ENCODE data around the gene CHST13. TPM values are rescaled to one million over a fixed set of nuclear protein-coding genes. Genes with fewer than 3 reads are reported as not detected.

The CHST13 gene
- total RNA-seq, 1 experiment from 2014 or later: 0.91 TPM

DNA sequence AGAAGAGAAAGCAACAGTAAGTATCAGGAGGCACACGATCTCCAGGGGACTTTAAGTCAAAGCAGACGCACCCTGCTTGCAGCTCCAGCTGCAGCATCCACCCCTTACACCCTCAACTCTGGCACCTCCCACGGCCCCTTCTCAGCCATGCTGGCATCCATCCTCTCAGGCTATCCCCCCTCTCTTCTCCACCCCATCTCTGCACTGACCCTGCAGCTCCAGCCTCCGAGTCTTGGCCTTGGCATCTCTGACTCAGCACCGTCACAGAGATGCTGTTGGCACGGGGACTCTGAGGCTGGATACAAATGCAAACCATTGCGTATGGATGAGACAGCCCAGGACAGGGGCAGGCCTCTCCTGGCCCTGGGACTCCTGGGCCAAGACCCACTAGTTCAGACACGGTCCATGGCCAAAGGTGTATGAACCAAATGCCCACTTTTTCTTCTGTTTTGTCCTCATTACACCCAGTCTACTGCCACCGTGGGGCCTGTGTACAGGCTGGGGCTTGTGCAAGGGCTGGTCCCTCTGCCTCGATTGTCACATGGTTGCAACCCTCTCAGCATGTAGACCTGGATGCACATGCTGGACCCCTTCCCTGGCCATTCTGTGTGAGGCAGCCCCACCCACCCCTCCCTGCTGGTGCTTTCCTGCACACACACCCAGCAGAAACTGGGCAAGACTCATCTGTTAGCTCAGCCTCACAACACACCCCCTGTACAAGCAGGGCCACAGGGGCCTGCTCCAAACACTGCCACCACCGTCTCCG is 29.6 kb upstream of the CHST13 start:
- H3K27me3 ChIP-seq (ENCODE audit: insufficient read depth, low read length): no peaks in the 10 kb centered on the region
- ATAC-seq (no peak), DNase-seq (ENCODE audit: low read depth, low spot score) (no peak)
- no peak overlapping the region for H3K4me2 ChIP-seq (ENCODE audit: low read length)
- no peaks in the 10 kb centered on the region for H3K9me3 ChIP-seq (ENCODE audit: control insufficient read depth in 1 of 2, insufficient read depth in 1 of 2, low read depth in 1 of 2, low read length in 2 of 2)
- H4K20me1 ChIP-seq (ENCODE audit: insufficient read depth): no peaks in the 10 kb centered on the region
- H3K27ac ChIP-seq (ENCODE audit: low read depth, low read length): no peak overlapping the region
- CTCF ChIA-PET: no interaction called here
- no peak overlapping the region for H3K9ac ChIP-seq (ENCODE audit: low read length)
- BruUV-seq (replicated peaks): no TSS peak
- H2AFZ ChIP-seq (ENCODE audit: low read depth, low read length, poor library complexity, severe bottlenecking): no peak overlapping the region
- POLR2A ChIA-PET: no interaction called here
- H3K36me3 ChIP-seq (ENCODE audit: control insufficient read depth in 1 of 2, insufficient read depth in 2 of 2, low read length in 2 of 2): no peaks in the 10 kb centered on the region
- H3K79me2 ChIP-seq (ENCODE audit: insufficient read depth, low read length): no peaks in the 10 kb centered on the region
- no peak overlapping the region for H3K4me3 ChIP-seq (replicated peaks in 1 of 2; ENCODE audit: low read depth in 1 of 2, low read length in 2 of 2)
- intact Hi-C loops (cut with micrococcal nuclease): no loop called here
- H3K9me2 ChIP-seq (ENCODE audit: insufficient read depth): no peaks in the 10 kb centered on the region
- no peaks in the 10 kb centered on the region for H3K4me1 ChIP-seq (ENCODE audit: control insufficient read depth in 1 of 2, insufficient read depth in 2 of 2, low read length in 2 of 2)
- TF ChIP-seq, protein P1, sequence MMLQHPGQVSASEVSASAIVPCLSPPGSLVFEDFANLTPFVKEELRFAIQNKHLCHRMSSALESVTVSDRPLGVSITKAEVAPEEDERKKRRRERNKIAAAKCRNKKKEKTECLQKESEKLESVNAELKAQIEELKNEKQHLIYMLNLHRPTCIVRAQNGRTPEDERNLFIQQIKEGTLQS (IDR thresholded peaks at IDR 0.05): no peak
- TF ChIP-seq POLR2A (IDR thresholded peaks at IDR 0.05; ENCODE audit: borderline replicate concordance, extremely low read depth, insufficient read depth, insufficient read length): no peak
- TF ChIP-seq, protein P2, sequence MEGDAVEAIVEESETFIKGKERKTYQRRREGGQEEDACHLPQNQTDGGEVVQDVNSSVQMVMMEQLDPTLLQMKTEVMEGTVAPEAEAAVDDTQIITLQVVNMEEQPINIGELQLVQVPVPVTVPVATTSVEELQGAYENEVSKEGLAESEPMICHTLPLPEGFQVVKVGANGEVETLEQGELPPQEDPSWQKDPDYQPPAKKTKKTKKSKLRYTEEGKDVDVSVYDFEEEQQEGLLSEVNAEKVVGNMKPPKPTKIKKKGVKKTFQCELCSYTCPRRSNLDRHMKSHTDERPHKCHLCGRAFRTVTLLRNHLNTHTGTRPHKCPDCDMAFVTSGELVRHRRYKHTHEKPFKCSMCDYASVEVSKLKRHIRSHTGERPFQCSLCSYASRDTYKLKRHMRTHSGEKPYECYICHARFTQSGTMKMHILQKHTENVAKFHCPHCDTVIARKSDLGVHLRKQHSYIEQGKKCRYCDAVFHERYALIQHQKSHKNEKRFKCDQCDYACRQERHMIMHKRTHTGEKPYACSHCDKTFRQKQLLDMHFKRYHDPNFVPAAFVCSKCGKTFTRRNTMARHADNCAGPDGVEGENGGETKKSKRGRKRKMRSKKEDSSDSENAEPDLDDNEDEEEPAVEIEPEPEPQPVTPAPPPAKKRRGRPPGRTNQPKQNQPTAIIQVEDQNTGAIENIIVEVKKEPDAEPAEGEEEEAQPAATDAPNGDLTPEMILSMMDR (IDR thresholded peaks at IDR 0.05 in 2 of 3, conservative IDR thresholded peaks at IDR 0.05 in 1 of 3; ENCODE audit: borderline replicate concordance in 1 of 3, insufficient read depth in 1 of 3, low read depth in 2 of 3, low read length in 2 of 3): no peak
- no peak for TF ChIP-seq JUND (IDR thresholded peaks at IDR 0.05)
- no peak for TF ChIP-seq CEBPB (IDR thresholded peaks at IDR 0.05; ENCODE audit: low read depth)
- no peak for TF ChIP-seq POLR2AphosphoS5 (IDR thresholded peaks at IDR 0.05; ENCODE audit: low read depth, low read length)
- RAD21 ChIA-PET (ENCODE audit: low non-redundant PET in 1 of 2, low total read pairs in 2 of 2, uncharacterized antibody in 2 of 2, unreplicated experiment in 2 of 2): no interaction called here

DNA sequence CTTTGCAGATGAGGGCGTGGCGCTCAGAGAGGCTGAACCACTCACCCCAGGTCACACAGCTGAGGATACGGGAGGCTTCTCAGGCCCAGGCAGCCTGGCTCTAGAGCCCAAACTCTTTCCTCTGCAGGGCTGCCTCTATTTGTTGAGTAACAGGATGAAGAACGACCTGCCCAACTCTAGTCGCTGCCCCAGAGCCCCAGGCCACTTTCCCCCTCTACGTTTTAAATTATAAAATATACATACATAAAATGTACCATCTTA is 29.1 kb upstream of the CHST13 start:
- RAD21 ChIA-PET (ENCODE audit: low non-redundant PET in 1 of 2, low total read pairs in 2 of 2, uncharacterized antibody in 2 of 2, unreplicated experiment in 2 of 2): no interaction called here
- no peaks in the 10 kb centered on the region for H4K20me1 ChIP-seq (ENCODE audit: insufficient read depth)
- H3K79me2 ChIP-seq (ENCODE audit: insufficient read depth, low read length): no peaks in the 10 kb centered on the region
- no peaks in the 10 kb centered on the region for H3K9me3 ChIP-seq (ENCODE audit: control insufficient read depth in 1 of 2, insufficient read depth in 1 of 2, low read depth in 1 of 2, low read length in 2 of 2)
- CTCF ChIA-PET: no interaction called here
- H3K4me3 ChIP-seq (replicated peaks in 1 of 2; ENCODE audit: low read depth in 1 of 2, low read length in 2 of 2): no peak overlapping the region
- H3K9ac ChIP-seq (ENCODE audit: low read length): no peak overlapping the region
- no peaks in the 10 kb centered on the region for H3K36me3 ChIP-seq (ENCODE audit: control insufficient read depth in 1 of 2, insufficient read depth in 2 of 2, low read length in 2 of 2)
- no peak overlapping the region for H2AFZ ChIP-seq (ENCODE audit: low read depth, low read length, poor library complexity, severe bottlenecking)
- TF ChIP-seq ZFX (IDR thresholded peaks at IDR 0.05) (no peak), POLR2AphosphoS5 (IDR thresholded peaks at IDR 0.05; ENCODE audit: low read depth, low read length) (no peak), CEBPB (IDR thresholded peaks at IDR 0.05; ENCODE audit: low read depth) (no peak), YY1 (IDR thresholded peaks at IDR 0.05; ENCODE audit: extremely low read depth, insufficient replicate concordance, low read depth, low read length) (no peak), JUND (IDR thresholded peaks at IDR 0.05) (no peak), RAD21 (IDR thresholded peaks at IDR 0.05; ENCODE audit: low read depth) (no peak), SP1 (IDR thresholded peaks at IDR 0.05; ENCODE audit: low read depth) (no peak), EZH2 (IDR thresholded peaks at IDR 0.05) (no peak)
- TF ChIP-seq, protein P3, sequence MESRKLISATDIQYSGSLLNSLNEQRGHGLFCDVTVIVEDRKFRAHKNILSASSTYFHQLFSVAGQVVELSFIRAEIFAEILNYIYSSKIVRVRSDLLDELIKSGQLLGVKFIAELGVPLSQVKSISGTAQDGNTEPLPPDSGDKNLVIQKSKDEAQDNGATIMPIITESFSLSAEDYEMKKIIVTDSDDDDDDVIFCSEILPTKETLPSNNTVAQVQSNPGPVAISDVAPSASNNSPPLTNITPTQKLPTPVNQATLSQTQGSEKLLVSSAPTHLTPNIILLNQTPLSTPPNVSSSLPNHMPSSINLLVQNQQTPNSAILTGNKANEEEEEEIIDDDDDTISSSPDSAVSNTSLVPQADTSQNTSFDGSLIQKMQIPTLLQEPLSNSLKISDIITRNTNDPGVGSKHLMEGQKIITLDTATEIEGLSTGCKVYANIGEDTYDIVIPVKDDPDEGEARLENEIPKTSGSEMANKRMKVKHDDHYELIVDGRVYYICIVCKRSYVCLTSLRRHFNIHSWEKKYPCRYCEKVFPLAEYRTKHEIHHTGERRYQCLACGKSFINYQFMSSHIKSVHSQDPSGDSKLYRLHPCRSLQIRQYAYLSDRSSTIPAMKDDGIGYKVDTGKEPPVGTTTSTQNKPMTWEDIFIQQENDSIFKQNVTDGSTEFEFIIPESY (IDR thresholded peaks at IDR 0.05; ENCODE audit: extremely low read depth, insufficient replicate concordance, low read length): no peak
- TF ChIP-seq, protein P1 (IDR thresholded peaks at IDR 0.05): no peak
- DNase-seq (ENCODE audit: low read depth, low spot score) (no peak), ATAC-seq (no peak)
- H3K27ac ChIP-seq (ENCODE audit: low read depth, low read length): no peak overlapping the region
- intact Hi-C loops (cut with micrococcal nuclease): no loop called here
- H3K4me1 ChIP-seq (ENCODE audit: control insufficient read depth in 1 of 2, insufficient read depth in 2 of 2, low read length in 2 of 2): no peaks in the 10 kb centered on the region
- no peak overlapping the region for H3K4me2 ChIP-seq (ENCODE audit: low read length)
- no peaks in the 10 kb centered on the region for H3K27me3 ChIP-seq (ENCODE audit: insufficient read depth, low read length)
- POLR2A ChIA-PET: no interaction called here
- H3K9me2 ChIP-seq (ENCODE audit: insufficient read depth): no peaks in the 10 kb centered on the region
- no TSS peak for BruUV-seq (replicated peaks)

Data from HCT116 (cell line).